GM18870 (cell line): ENCODE data around the gene NPHP4.

Source experiments
- ATAC-seq: cut with Tn5 transposase; IDR thresholded peaks from one replicate; pipeline ENCODE4 v1.9.1; 2021; ENCODE audit warnings: moderate library complexity; ENCODE audit not compliant: unreplicated experiment

Gene NPHP4

GRCh38 chr1:6004412-6005123 is 12.3 kb upstream of the NPHP4 start:
- no peak for ATAC-seq

- ATAC-seq = no peak
These were observed 11.6 kb upstream of the NPHP4 start for GRCh38 chr1:6003568-6004411.

GRCh38 chr1:6002714-6003501 is 10.7 kb upstream of the NPHP4 start:
- no peak for ATAC-seq

- no peak for ATAC-seq
These were observed 9.9 kb upstream of the NPHP4 start for GRCh38 chr1:6001992-6002576.

- no peak for ATAC-seq
These were observed 8.4 kb upstream of the NPHP4 start for GRCh38 chr1:6000444-6001288.

- no peak for ATAC-seq
These were observed 7.7 kb upstream of the NPHP4 start for GRCh38 chr1:5999711-6000443.

GRCh38 chr1:5998906-5999301 is 6.7 kb upstream of the NPHP4 start:
- ATAC-seq = no peak

- no peak for ATAC-seq
These were observed 6.1 kb upstream of the NPHP4 start for GRCh38 chr1:5998051-5998905.

- no peak for ATAC-seq
These were observed 5.1 kb upstream of the NPHP4 start for GRCh38 chr1:5997316-5997715.

- ATAC-seq = no peak
These were observed 4.5 kb upstream of the NPHP4 start for GRCh38 chr1:5996641-5997270.

GRCh38 chr1:5995871-5996630 is 3.8 kb upstream of the NPHP4 start:
- no peak for ATAC-seq

- no peak for ATAC-seq
These were observed 2.7 kb upstream of the NPHP4 start for GRCh38 chr1:5994713-5995621.

GRCh38 chr1:5993556-5994491 is 1.6 kb upstream of the NPHP4 start:
- ATAC-seq = no peak

- no peak for ATAC-seq
These were observed 760 bp upstream of the NPHP4 start for GRCh38 chr1:5992814-5993555.
